WTC11 (cell line): Measurements from ENCODE around the gene PSD4. TPM values are rescaled to one million over a fixed set of nuclear protein-coding genes. Genes with fewer than 3 reads are reported as not detected.

ENCODE experiments used
- ATAC-seq: fragments of 200-7000 bp; cut with Tn5 transposase; 2 replicates; pipeline ENCODE4 v1.10.0; 2021; ENCODE audit warnings: mild to moderate bottlenecking, moderate library complexity
- CTCF ChIA-PET: fragments of 300-600 bp; sonication (Branson Sonifier 250); formaldehyde crosslinking; loops from one replicate; lab custom pipeline; 2021; ENCODE audit warnings: antibody characterized with exemption; lab: Charles Lee
- POLR2A ChIA-PET: fragments of 350-600 bp; sonication (Branson Sonifier 250); formaldehyde crosslinking; loops from one replicate; lab custom pipeline; 2021; ENCODE audit warnings: antibody characterized with exemption; lab: Charles Lee
- DNase-seq: peaks from one replicate; pipeline ENCODE4 v3.0.0; 2021; ENCODE audit warnings: low spot score
- H3K27ac Mint-ChIP-seq: 2 replicates; pipeline ENCODE4 v1.8.0; 2021; ENCODE audit warnings: mixed read lengths
- H3K27me3 Mint-ChIP-seq: 2 replicates; pipeline ENCODE4 v1.8.0; 2021; ENCODE audit warnings: low read depth, mild to moderate bottlenecking, moderate library complexity, mixed read lengths
- H3K36me3 Mint-ChIP-seq: 2 replicates; pipeline ENCODE4 v1.8.0; 2021; ENCODE audit warnings: mixed read lengths
- H3K4me1 Mint-ChIP-seq: 2 replicates; pipeline ENCODE4 v1.8.0; 2022; ENCODE audit warnings: mixed read lengths
- H3K4me3 Mint-ChIP-seq: 2 replicates; pipeline ENCODE4 v1.8.0; 2021; ENCODE audit warnings: mild to moderate bottlenecking, moderate library complexity, mixed read lengths
- H3K9me3 Mint-ChIP-seq: 2 replicates; pipeline ENCODE4 v1.8.0; 2021; ENCODE audit warnings: mixed read lengths
- CREB1 ChIP-seq: sonication (generic); formaldehyde crosslinking; IDR thresholded peaks from 2 replicates; pipeline ENCODE4 v1.8.0; 2023; ENCODE audit warnings: mild to moderate bottlenecking, missing genetic modification reagents
- GABPB1 ChIP-seq: sonication (generic); formaldehyde crosslinking; IDR thresholded peaks from 2 replicates; pipeline ENCODE4 v1.8.1; 2023; ENCODE audit warnings: mild to moderate bottlenecking, missing genetic modification reagents
- IRF2 ChIP-seq: sonication (generic); formaldehyde crosslinking; IDR thresholded peaks from 2 replicates; pipeline ENCODE4 v1.8.0; 2022; ENCODE audit warnings: low read depth, missing genetic modification reagents, borderline replicate concordance
- JAZF1 ChIP-seq: fragments of 250-450 bp; sonication (Bioruptor Pico); IDR thresholded peaks from 2 replicates; pipeline ENCODE4 v1.9.0; 2021; ENCODE audit warnings: moderate library complexity, mild to moderate bottlenecking, inconsistent platforms
- NR3C1 ChIP-seq: sonication (generic); formaldehyde crosslinking; conservative IDR thresholded peaks from 2 replicates; pipeline ENCODE4 v1.8.1; 2023; ENCODE audit warnings: low read depth, mild to moderate bottlenecking, missing genetic modification reagents
- PRRX2 ChIP-seq: fragments of 250-450 bp; sonication (Bioruptor Pico); IDR thresholded peaks from 2 replicates; pipeline ENCODE4 v1.8.0; 2021; ENCODE audit warnings: mild to moderate bottlenecking
- SMAD3 ChIP-seq: sonication (generic); formaldehyde crosslinking; IDR thresholded peaks from 2 replicates; pipeline ENCODE4 v1.8.0; 2022; ENCODE audit warnings: missing genetic modification reagents, mild to moderate bottlenecking, borderline replicate concordance
- SP1 ChIP-seq: sonication (generic); formaldehyde crosslinking; conservative IDR thresholded peaks from 2 replicates; pipeline ENCODE4 v1.8.1; 2022; ENCODE audit warnings: missing genetic modification reagents
- ZNF121 ChIP-seq: sonication (generic); formaldehyde crosslinking; IDR thresholded peaks from 2 replicates; pipeline ENCODE4 v1.8.0; 2023; ENCODE audit warnings: missing genetic modification reagents
- ZNF232 ChIP-seq: sonication (generic); formaldehyde crosslinking; IDR thresholded peaks from 2 replicates; pipeline ENCODE4 v1.8.0; 2022; ENCODE audit warnings: mild to moderate bottlenecking, missing genetic modification reagents
- ZNF671 ChIP-seq: fragments of 250-450 bp; sonication (Bioruptor Pico); IDR thresholded peaks from 2 replicates; pipeline ENCODE4 v1.8.0; 2021; ENCODE audit warnings: mild to moderate bottlenecking
- total RNA-seq: library from RNA; stranded (reverse); gene quantifications from 3 replicates; pipeline ENCODE4 v1.2.3, GENCODE V29; 2021
- TF ChIP-seq, protein P1 (sequence below): fragments of 200-600 bp; IDR thresholded peaks from 2 replicates; pipeline ENCODE4 v1.8.0; 2022; ENCODE audit warnings: antibody characterized with exemption
- TF ChIP-seq, protein P2 (sequence below): sonication (generic); formaldehyde crosslinking; IDR thresholded peaks from 2 replicates; pipeline ENCODE4 v1.8.0; 2022; ENCODE audit warnings: missing genetic modification reagents
- TF ChIP-seq, protein P3 (sequence below): fragments of 250-450 bp; sonication (Bioruptor Pico); IDR thresholded peaks from 2 replicates; pipeline ENCODE4 v1.9.0; 2021; ENCODE audit warnings: mild to moderate bottlenecking, borderline replicate concordance
- TF ChIP-seq, protein P4 (sequence below): sonication (generic); formaldehyde crosslinking; IDR thresholded peaks from 2 replicates; pipeline ENCODE4 v1.8.1; 2022; ENCODE audit warnings: mild to moderate bottlenecking, missing genetic modification reagents, moderate library complexity, borderline replicate concordance
- TF ChIP-seq, protein P5 (sequence below): sonication (generic); formaldehyde crosslinking; IDR thresholded peaks from 2 replicates; pipeline ENCODE4 v1.8.0; 2022; ENCODE audit warnings: mild to moderate bottlenecking, missing genetic modification reagents

Gene PSD4
- total RNA-seq, 1 experiment from 2014 or later: 1.5 TPM

DNA sequence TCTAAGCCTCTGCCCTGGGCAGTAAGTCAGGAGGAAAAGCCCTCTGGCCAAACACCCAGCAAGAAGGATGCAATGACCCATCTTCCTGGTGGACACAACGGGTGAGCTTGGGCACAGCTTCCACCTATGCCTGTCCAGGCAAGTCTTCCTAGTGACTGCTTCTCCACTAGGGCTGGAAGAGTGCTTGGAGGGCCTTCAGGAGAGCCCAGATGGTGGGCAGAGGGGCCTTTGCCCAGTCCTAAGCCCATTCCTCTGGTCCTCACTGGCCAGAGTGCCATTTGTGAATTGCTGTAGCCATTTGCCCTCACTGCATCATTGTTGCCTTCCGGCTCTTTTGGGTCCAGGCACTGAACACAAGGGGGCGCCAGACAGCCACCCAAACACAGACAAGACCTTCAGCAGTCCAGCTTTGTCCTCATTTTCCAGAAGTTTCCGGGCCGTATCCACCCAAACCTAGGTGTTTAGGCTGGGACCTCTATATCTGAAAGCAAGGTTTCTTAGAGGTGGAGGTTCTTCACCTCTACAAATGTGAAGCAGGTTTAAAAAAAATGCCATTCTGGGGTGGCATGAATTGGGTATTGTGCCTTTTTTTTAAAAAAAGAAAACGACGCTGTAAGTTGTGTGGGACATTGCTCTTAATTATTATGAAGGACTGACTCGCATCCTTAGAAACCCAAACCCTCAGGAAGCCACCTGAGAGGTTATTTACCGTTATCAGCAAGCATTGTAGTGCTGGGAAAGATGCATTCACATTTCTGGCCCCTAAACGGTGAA lies 75.4 kb downstream of the PSD4 start:
- DNase-seq (peak; percentile 81), ATAC-seq (peak; percentile 89)
- CTCF ChIA-PET: interaction anchor here (0.6 to 2.9 kb wide), 24 partner anchors 9 to 169 kb away, joined by 3 to 18 read pairs (median 4); no protein-coding TSS in a partner anchor
- Mint-ChIP-seq H3K36me3 (no peaks in the 10 kb centered on the region), H3K4me3 (no peak overlapping the region), H3K27ac (no peak overlapping the region), H3K4me1 (peaks cover 5% of the 10 kb centered on the region), H3K27me3 (peaks cover 6% of the 10 kb centered on the region), H3K9me3 (no peaks in the 10 kb centered on the region)
- POLR2A ChIA-PET: no interaction called here
- TF ChIP-seq ZNF121: no peak
- TF ChIP-seq, protein P1, sequence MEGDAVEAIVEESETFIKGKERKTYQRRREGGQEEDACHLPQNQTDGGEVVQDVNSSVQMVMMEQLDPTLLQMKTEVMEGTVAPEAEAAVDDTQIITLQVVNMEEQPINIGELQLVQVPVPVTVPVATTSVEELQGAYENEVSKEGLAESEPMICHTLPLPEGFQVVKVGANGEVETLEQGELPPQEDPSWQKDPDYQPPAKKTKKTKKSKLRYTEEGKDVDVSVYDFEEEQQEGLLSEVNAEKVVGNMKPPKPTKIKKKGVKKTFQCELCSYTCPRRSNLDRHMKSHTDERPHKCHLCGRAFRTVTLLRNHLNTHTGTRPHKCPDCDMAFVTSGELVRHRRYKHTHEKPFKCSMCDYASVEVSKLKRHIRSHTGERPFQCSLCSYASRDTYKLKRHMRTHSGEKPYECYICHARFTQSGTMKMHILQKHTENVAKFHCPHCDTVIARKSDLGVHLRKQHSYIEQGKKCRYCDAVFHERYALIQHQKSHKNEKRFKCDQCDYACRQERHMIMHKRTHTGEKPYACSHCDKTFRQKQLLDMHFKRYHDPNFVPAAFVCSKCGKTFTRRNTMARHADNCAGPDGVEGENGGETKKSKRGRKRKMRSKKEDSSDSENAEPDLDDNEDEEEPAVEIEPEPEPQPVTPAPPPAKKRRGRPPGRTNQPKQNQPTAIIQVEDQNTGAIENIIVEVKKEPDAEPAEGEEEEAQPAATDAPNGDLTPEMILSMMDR: peak; percentile 94
- peak; percentile 29; the same call in 1 of the 2 replicates for TF ChIP-seq GABPB1 (CRISPR knock-in tag)

DNA sequence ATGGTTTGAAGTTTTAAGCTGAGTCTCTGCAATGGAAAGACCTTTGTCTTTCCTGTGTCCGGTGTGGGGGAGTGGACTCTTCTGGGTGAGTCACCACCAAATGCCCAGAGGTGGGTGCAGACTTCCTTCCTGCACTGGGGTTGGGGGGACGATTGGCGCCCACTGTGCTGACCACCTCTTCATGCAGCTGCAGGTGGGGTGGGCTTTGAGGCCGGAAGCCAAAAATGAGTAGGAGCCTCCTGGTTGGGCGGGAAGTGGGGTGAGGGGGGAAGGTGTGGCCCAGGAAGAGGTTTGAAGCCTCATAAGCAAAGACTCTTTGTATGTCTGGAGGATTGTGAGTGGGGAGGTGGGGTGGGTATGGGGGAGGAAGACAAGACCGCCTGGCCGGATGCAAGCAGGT lies 77.3 kb downstream of the PSD4 start:
- TF ChIP-seq, protein P1: no peak
- TF ChIP-seq SMAD3 (no peak), IRF2 (CRISPR knock-in tag) (no peak), JAZF1 (CRISPR knock-in tag) (no peak), GABPB1 (CRISPR knock-in tag) (no peak), ZNF232 (no peak), ZNF671 (no peak)
- TF ChIP-seq, protein P2, sequence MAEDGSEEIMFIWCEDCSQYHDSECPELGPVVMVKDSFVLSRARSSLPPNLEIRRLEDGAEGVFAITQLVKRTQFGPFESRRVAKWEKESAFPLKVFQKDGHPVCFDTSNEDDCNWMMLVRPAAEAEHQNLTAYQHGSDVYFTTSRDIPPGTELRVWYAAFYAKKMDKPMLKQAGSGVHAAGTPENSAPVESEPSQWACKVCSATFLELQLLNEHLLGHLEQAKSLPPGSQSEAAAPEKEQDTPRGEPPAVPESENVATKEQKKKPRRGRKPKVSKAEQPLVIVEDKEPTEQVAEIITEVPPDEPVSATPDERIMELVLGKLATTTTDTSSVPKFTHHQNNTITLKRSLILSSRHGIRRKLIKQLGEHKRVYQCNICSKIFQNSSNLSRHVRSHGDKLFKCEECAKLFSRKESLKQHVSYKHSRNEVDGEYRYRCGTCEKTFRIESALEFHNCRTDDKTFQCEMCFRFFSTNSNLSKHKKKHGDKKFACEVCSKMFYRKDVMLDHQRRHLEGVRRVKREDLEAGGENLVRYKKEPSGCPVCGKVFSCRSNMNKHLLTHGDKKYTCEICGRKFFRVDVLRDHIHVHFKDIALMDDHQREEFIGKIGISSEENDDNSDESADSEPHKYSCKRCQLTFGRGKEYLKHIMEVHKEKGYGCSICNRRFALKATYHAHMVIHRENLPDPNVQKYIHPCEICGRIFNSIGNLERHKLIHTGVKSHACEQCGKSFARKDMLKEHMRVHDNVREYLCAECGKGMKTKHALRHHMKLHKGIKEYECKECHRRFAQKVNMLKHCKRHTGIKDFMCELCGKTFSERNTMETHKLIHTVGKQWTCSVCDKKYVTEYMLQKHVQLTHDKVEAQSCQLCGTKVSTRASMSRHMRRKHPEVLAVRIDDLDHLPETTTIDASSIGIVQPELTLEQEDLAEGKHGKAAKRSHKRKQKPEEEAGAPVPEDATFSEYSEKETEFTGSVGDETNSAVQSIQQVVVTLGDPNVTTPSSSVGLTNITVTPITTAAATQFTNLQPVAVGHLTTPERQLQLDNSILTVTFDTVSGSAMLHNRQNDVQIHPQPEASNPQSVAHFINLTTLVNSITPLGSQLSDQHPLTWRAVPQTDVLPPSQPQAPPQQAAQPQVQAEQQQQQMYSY (CRISPR knock-in tag): no peak
- POLR2A ChIA-PET: no interaction called here
- Mint-ChIP-seq H3K36me3 (peaks cover 7% of the 10 kb centered on the region), H3K4me3 (no peak overlapping the region), H3K27ac (no peak overlapping the region), H3K4me1 (no peaks in the 10 kb centered on the region), H3K9me3 (peaks cover 7% of the 10 kb centered on the region; the same call in 1 of the 2 replicates), H3K27me3 (peaks cover 16% of the 10 kb centered on the region)
- no peak for DNase-seq
- ATAC-seq: no peak
- CTCF ChIA-PET: interaction anchor here (0.7 to 1.8 kb wide), 6 partner anchors 20 to 139 kb away, joined by 3 to 5 read pairs (median 4); no protein-coding TSS in a partner anchor

DNA sequence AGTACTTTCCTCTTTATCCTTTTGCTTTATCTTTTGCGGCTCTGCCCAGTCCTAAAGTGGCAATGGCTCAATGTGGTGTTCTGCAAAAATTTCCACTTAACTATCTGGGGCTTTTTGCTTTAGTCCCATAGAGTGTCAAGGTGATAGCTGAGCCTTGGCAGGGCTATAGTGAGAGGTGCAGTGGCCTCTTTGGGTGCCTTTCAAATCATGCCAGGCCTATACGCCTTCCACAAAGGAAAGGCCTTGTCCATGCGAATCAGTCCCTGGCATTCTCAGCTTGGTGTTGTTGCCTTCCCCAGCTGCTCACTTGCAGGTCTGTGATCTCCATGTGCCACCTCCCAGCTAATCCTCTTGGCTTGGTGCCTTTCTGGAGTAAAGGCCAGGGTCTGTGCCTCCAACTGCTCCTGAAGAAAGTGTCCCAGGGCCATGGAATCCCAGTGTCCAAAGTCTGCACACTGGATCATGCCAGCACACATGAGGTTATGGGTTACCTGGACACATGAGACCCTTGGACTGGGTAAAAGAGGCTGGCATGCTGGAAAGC lies 78.3 kb downstream of the PSD4 start:
- no peak overlapping the region for H3K27ac Mint-ChIP-seq
- peaks cover 7% of the 10 kb centered on the region for H3K36me3 Mint-ChIP-seq
- ATAC-seq: no peak
- CTCF ChIA-PET: interaction anchor here (1.5 to 2.1 kb wide), 4 partner anchors 19 to 118 kb away, joined by 3 to 5 read pairs (median 4); no protein-coding TSS in a partner anchor
- H3K4me3 Mint-ChIP-seq: no peak overlapping the region
- DNase-seq: no peak
- H3K27me3 Mint-ChIP-seq: peaks cover 23% of the 10 kb centered on the region
- H3K9me3 Mint-ChIP-seq: peaks cover 8% of the 10 kb centered on the region; the same call in 1 of the 2 replicates
- POLR2A ChIA-PET: no interaction called here
- peaks cover under 1% of the 10 kb centered on the region; the same call in 1 of the 2 replicates for H3K4me1 Mint-ChIP-seq
- TF ChIP-seq, protein P3, sequence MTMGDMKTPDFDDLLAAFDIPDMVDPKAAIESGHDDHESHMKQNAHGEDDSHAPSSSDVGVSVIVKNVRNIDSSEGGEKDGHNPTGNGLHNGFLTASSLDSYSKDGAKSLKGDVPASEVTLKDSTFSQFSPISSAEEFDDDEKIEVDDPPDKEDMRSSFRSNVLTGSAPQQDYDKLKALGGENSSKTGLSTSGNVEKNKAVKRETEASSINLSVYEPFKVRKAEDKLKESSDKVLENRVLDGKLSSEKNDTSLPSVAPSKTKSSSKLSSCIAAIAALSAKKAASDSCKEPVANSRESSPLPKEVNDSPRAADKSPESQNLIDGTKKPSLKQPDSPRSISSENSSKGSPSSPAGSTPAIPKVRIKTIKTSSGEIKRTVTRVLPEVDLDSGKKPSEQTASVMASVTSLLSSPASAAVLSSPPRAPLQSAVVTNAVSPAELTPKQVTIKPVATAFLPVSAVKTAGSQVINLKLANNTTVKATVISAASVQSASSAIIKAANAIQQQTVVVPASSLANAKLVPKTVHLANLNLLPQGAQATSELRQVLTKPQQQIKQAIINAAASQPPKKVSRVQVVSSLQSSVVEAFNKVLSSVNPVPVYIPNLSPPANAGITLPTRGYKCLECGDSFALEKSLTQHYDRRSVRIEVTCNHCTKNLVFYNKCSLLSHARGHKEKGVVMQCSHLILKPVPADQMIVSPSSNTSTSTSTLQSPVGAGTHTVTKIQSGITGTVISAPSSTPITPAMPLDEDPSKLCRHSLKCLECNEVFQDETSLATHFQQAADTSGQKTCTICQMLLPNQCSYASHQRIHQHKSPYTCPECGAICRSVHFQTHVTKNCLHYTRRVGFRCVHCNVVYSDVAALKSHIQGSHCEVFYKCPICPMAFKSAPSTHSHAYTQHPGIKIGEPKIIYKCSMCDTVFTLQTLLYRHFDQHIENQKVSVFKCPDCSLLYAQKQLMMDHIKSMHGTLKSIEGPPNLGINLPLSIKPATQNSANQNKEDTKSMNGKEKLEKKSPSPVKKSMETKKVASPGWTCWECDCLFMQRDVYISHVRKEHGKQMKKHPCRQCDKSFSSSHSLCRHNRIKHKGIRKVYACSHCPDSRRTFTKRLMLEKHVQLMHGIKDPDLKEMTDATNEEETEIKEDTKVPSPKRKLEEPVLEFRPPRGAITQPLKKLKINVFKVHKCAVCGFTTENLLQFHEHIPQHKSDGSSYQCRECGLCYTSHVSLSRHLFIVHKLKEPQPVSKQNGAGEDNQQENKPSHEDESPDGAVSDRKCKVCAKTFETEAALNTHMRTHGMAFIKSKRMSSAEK (CRISPR knock-in tag): no peak
- no peak for TF ChIP-seq GABPB1 (CRISPR knock-in tag)
- TF ChIP-seq, protein P4, sequence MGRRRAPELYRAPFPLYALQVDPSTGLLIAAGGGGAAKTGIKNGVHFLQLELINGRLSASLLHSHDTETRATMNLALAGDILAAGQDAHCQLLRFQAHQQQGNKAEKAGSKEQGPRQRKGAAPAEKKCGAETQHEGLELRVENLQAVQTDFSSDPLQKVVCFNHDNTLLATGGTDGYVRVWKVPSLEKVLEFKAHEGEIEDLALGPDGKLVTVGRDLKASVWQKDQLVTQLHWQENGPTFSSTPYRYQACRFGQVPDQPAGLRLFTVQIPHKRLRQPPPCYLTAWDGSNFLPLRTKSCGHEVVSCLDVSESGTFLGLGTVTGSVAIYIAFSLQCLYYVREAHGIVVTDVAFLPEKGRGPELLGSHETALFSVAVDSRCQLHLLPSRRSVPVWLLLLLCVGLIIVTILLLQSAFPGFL (CRISPR knock-in tag): no peak
- no peak for TF ChIP-seq CREB1 (CRISPR knock-in tag)
- no peak for TF ChIP-seq PRRX2 (CRISPR knock-in tag)
- no peak for TF ChIP-seq SP1 (CRISPR knock-in tag)
- TF ChIP-seq, protein P5, sequence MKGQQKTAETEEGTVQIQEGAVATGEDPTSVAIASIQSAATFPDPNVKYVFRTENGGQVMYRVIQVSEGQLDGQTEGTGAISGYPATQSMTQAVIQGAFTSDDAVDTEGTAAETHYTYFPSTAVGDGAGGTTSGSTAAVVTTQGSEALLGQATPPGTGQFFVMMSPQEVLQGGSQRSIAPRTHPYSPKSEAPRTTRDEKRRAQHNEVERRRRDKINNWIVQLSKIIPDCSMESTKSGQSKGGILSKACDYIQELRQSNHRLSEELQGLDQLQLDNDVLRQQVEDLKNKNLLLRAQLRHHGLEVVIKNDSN: no peak
- no peak for TF ChIP-seq NR3C1
